HG03442 (cell line): ENCODE measurements around the gene CCS.
"Not testable (repeated sequence)": the region's sequence is repeated elsewhere in the genome, so short reads cannot be mapped to it uniquely, and the experiment has no call there.

Experiments used
- ATAC-seq: cut with Tn5 transposase; IDR thresholded peaks from one replicate; pipeline ENCODE4 v1.9.1; 2021; ENCODE audit warnings: mild to moderate bottlenecking, moderate library complexity; ENCODE audit not compliant: unreplicated experiment

Gene CCS

GRCh38 chr11:66592457-66593302, at the start of gene CCS, which contains the start of gene CCDC87:
TSS of gene CCS (plus strand) at chr11:66593185. CDS start at chr11:66593262, 77 bp downstream.
TSS of gene CCDC87 (minus strand) at chr11:66593063. CDS start at chr11:66593015, 48 bp downstream.
- peak; percentile 90 for ATAC-seq

- ATAC-seq = no peak
These were observed 49.5 kb upstream of the CCS start for GRCh38 chr11:66543263-66544107.

DNA sequence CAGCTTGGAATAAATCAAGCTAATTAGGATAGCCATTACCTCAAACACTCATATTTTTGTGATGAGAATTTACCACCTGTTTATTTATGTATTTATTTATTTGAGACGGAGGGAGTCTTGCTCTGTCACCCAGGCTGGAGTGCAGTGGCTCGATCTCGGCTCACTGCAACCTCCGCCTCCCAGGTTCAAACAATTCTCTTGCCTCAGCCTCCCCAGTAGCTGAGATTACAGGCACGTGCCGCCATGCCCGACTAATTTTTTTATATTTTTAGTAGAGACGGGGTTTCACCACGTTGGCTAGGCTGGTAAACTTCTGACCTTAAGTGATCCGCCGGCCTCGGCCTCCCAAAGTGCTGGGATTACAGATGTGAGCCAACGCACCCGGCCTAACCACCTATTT, 48.0 kb upstream of the CCS start:
- not testable (repeated sequence) for ATAC-seq

GRCh38 chr11:66545701-66546367, 47.2 kb upstream of the CCS start, which contains the start of gene ZDHHC24:
TSS of gene ZDHHC24 (minus strand) at chr11:66546048. CDS start at chr11:66546003, 45 bp downstream.
- peak; percentile 88 for ATAC-seq

- ATAC-seq = no peak
These were observed 46.5 kb upstream of the CCS start, which contains the start of gene ACTN3 for GRCh38 chr11:66546368-66546965. TSS of gene ACTN3 (plus strand) at chr11:66546903. CDS start at chr11:66546938, 35 bp downstream.

DNA sequence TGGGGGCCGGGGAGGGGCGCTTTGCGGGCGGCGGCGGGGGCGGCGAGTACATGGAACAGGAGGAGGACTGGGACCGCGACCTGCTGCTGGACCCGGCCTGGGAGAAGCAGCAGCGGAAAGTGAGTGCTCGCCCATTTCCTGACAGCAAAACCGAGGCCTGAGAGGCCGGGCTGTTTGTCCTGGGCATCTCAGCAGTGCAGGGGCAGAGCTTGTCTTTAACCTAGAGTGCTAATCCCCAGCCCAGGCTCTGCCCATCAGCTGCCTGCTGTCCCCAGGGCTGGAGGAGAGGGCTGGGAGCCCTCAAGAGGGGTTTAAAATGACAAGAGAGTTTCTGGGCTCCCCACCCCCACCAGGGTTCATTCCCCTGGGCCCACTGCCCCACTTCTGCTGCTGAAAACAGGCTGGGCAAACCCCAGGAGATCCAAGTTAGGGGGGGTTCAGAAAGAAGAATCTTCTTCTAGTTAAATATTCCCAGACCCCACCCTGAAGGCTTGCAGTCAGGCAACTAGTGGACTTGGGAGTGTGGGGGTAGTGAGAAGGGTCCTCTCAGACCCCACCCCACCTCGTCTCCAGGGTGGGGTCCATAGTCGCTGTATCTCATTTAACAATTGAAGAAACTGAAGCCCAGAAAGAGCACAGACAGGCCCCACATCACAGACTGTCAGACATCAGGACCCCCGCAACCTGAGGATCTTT, 45.9 kb upstream of the CCS start:
- ATAC-seq = no peak

DNA sequence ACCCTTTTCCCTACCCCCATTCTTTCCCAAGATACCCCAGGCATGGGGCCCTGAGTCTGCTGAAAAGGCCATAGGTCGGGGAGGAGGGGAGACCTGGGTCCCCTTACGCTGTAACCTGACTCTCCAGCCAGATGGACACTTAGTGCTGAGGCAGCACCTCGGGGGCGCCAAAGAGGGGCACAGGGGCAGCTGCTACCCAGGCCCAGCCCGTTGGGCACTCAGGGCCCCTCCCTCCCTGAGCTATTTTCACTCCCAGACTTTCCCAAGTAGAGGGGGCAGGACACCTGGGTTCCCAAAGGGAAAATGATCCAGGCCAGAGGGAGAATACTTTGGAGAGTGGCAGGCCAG, 45.3 kb upstream of the CCS start:
- ATAC-seq = no peak

GRCh38 chr11:66548041-66548440, 44.9 kb upstream of the CCS start:
- no peak for ATAC-seq

DNA sequence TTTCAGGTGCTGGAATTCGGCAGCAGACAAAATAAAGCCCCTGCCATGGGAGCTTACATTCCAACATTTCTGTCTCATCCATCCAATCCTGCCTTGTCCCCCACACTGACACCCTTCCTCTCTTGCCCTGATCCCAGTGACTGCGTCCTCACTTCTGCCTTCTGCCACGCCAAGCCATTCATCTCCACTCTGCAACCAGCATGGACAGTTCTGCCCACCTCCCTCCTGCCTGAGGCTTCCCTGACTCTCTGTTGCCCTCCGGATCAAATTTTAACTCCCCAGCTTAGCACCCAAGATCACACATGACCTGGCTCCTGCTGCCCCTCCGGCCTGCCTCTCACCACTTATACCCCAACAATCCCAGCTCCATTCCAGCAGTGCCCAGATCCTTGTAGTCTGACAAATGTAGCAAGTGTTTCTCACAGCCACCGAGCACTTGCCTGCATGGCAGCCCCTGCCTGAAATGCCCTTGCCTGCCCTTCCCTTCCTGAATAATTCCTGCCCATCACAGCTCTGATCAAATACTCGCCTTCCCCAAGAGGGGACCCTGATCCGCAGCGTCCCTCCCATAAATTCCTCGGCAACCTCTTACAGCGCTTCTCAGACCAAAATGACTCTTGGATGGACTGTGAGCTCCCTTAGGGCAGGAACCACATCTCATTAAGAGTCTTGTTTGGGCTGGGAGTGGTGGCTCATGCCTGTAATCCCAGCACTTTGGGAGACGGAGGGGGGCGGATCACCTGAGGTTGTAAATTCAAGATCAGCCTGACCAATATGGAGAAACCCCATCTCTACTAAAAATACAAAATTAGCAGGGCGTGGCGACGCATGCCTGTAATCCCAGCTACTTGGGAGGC, 44.0 kb upstream of the CCS start:
- no peak for ATAC-seq

DNA sequence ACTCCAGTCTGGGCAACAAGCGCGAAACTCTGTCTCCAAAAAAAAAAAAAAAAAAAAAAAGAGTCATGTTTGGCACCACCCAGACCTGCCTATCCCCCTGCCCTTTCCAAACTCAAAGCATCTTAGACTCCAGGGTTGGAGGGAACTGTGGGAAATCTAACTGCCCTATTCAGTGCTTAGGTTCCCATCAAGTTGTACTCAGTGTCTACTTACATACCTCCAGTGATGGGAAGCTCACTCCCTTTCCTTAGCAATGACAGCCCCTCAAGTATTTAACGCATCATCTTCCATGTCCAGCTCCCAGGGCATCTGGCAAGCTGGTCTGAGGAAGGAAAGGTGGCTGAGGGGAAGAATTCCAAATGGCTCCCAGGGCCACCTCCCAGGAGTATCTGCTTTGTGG, 43.3 kb upstream of the CCS start:
- no peak for ATAC-seq

GRCh38 chr11:66550887-66551286, 42.1 kb upstream of the CCS start:
- ATAC-seq = no peak

DNA sequence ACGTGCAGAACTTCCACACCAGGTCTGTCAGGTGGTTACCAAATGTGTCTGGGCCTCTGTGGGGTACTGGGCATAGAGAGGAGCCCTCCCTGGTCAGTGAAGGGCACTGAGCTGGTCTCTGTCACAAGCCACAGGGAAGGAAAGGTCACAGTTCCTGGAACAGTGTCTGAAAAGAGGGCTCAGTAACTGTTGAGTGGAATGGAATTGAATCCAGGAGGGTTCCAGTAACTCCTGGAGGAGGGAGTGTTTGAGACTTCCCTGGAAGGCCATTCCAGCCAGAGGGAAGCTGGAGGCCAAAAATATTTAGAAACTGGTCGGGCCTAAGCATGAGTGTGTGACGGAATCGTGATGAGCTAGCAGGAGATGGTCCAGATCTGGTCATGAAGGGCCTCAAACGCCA, 38.4 kb upstream of the CCS start:
- ATAC-seq = no peak

- no peak for ATAC-seq
These were observed 37.6 kb upstream of the CCS start for GRCh38 chr11:66555416-66555815.

DNA sequence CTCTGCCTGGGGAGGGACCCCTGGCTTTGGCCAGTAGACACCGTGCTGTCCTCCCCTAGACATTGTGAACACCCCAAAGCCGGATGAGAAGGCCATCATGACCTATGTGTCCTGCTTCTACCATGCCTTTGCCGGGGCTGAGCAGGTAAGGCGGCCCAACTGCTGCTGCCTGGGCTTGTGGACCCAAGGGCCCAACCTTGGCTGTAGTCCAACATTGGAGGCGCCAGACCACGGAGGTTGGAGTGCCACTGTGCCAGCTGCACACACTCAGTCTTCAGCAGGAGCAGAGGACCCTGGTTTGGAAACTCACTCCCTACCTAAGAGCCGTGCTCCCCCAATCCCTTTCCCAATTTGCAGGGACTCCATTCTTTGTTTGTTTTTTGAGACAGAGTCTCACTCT, 36.9 kb upstream of the CCS start:
- no peak for ATAC-seq

DNA sequence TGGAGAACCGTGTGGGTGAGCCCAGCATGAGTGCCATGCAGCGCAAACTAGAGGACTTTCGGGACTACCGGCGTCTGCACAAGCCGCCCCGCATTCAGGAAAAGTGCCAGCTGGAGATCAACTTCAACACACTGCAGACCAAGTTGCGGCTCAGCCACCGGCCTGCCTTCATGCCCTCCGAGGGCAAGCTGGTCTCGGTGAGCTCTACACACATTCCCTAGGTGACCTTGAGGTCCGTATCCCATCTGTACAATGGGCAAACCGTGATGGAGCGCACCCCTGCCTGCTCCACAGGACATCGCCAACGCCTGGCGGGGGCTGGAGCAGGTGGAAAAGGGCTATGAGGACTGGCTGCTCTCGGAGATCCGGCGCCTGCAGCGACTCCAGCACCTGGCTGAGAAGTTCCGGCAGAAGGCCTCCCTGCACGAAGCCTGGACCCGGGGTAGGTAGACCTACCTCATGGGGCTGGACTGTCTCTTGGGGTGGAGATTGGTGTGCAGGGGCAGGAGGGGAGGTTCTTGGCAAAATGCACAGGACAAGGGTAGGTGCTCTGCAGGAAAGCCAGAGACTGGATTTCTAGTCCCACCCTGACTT, 35.2 kb upstream of the CCS start:
- no peak for ATAC-seq

DNA sequence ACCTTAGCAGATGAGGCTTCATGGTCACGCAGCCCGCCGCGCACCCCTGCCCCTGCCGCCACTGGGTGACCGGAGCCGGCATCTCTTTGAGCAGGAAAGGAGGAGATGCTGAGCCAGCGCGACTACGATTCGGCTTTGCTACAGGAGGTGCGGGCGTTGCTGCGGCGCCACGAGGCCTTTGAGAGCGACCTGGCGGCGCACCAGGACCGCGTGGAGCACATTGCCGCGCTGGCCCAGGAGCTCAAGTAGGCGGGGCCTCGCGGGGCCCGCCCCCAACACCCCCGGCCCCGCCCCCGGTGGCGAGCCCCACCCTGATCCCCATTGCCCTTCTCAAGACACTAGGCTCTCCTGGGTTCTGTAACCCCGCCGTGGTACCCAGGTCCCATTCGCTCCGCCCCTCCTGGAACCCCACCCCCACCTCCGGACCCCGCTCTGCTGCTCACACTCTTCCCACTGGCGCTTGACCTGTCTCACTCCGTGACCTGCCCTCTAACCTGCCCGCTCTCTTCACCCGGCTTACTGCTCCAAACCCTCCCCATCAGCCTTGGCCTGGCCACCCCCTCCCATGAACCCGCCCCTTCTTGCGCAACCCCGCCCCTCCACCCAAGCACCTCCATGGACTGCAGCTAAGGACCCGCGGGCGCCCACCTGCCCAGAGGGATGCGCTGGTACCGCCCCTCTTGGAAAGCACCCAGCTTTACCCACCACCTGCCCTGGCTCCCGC, 33.7 kb upstream of the CCS start:
- ATAC-seq = no peak

GRCh38 chr11:66559866-66560676, 32.9 kb upstream of the CCS start:
- no peak for ATAC-seq
